ENCODE results near the gene ZNF79. TPM values are rescaled to one million over a fixed set of nuclear protein-coding genes. Genes with fewer than 3 reads are reported as not detected.
A peak's percentile ranks its signal among the peaks of the same experiment; 100 is the strongest.

Gene ZNF79
- total RNA-seq: 6.5 and 8.1 TPM in 2 replicates

DNA sequence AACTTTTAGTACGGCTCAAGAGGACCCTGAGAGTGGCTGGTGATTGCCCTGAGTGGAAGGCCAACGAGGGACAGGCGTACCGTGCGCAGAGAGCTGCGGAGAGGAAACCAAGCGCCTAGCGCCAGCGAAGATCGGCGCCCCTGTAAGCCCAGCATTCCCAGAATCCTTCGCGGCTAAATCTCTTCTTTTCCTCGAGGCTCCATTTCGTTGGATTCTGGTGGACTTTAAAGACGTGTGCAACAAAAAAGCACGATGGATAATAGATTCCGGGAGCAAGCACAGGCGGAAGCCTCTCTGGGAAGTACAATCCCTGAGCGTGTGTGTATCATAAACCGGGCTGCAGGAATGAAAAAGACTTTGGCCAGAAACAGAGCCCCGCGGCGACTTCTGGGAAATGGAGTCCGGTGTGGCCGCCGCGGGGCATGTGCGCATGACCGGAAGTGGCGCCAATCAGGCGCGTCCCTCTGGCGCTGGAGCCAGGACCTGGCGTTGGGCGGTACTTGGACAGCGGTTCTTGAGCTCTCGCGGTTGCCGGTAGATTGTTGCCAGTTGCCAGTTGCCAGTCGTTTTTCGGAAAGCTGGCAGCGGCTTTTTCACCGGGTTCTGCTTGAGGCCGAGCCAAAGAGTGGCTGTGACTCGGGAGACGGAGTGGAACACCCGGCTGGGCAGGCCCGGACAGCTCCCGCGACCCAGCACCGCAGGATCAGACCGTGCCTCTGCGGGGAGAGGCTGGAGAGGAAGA, at the start of gene ZNF79:
ZNF79 (plus strand) TSS at position 449 of the 742 bp plus-strand sequence. CDS start 406 bp downstream, outside the sequence.
- peak; percentile 88 to 96 for DNase-seq (ENCODE audit: low read depth in 2 of 2)

DNA sequence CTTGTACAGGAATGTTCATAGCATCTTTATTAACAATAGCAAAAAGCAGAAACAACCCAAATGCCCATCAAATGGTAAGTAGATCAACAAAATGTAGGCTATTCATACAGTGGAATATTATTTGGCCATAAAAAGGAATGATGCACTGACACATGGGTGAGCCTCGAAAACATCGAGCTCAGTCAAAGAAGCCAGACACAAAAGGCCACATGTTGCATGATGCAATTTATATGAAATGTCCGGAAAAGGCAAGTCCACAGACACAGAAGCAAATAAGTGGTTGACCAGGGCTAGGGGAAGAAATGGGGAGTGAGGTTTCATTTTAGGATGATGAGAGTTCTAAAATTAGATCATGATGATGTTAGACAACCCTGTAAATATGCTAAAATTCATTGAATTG, 43.7 kb upstream of the ZNF79 start:
- DNase-seq (ENCODE audit: low read depth in 2 of 2): no peak

DNA sequence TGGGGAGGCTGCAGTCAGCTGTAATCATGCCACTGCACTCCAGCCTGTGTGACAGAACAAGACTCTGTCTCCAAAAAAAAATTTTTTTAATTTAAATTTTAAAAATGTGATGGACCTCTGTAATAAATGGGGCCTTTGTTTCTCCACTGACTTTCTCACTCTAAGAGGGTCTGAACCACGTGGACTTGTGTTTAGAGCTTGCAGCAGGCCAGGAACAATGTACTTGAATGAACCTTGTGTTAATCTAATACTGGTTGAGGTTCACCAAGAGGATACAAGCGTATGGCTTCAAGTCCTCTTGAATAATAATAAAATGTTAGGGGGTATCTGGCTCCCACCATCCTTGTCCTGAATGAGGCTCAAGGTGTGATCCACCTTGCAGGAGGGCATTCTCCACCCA, 41.6 kb upstream of the ZNF79 start:
- no peak for DNase-seq (ENCODE audit: low read depth in 2 of 2)

DNA sequence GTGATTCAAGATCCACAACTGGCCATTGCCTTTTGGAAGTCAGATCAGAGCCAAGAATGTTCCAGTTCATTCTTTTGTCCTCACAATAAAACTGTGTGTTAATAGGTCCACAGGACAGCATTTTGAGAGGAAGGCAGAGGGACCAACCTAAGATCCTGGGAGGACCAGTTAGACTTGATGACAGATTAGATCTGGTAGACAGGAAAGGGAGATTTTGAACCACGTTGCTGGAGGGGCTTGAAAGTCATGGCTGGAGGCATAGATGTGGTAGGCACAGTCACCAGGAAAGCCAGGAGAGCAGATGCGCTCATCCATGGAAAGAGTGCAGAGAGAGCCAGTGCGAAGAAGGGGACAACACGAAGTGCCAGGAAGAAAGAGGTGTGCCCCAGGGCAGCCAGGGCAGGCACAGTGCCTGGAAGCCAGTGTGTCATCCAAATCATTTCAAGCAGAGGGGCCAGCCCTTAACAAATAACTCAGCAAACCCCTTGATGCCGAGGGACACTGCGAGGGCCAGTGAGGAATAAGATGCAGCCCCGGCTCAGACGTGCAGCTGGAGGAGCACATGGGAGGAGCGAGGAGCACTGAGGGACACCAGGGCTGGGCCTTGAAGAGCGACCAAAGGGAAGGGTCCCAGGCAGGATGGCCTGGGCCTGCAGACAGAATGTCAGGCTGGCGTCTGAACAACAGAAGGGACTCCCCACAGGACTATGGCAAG, 40.0 kb upstream of the ZNF79 start:
- DNase-seq (ENCODE audit: low read depth in 2 of 2): no peak

DNA sequence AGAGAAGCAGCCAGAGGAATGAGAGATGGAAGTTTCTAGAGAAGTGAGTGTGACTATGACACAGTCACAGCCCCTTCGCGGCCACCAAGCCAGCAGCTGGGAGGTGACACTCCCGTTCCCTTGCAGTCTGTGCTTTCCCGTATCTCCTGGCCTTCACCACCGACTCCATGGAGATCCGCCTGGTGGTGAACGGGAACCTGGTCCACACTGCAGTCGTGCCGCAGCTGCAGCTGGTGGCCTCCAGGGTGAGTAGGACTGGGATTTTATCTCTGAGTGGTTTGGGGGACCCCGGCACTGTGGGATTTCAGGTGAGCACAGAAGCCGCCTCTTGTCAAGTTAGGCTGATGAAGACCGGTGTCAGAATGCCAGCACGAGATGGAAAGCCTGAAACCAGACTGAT, 39.3 kb upstream of the ZNF79 start:
- no peak for DNase-seq (ENCODE audit: low read depth in 2 of 2)

DNA sequence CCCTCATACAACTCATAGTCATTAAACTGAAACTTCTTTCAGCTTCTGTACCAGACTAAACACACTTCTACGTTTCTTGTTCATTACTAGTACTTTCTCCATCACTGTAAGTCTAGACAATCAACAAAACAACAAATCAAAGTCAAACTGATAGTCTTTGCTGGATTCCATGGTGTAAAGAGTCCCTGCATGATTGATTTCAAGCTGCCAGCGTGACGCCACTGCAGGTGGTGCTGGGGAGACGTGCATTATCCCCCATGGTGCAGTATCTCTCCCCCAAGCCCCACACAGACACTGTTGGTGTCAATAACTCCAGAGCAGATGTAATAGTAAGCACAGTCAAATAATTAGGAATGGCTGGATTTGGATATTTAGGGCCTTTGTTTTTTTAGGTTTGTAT, 37.9 kb upstream of the ZNF79 start:
- DNase-seq (ENCODE audit: low read depth in 2 of 2): no peak

DNA sequence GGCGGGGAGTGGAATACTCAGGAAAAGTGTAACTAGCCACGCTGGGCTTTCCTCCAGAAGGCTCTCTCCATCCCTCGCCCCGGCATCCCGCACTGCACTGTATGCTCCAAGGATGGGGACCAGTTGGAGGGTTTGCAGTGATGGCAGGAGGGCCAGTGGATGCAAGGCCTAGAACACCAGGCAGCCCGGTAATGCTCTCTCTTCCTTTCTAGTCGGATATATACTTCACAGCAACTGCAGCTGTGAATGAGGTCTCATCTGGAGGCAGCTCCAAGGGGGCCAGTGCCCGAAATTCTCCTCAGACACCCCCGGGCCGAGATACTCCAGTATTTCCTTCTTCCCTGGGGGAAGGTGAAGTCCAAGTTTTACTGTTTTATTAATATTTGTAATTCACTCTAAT, 37.2 kb upstream of the ZNF79 start:
- no peak for DNase-seq (ENCODE audit: low read depth in 2 of 2)

DNA sequence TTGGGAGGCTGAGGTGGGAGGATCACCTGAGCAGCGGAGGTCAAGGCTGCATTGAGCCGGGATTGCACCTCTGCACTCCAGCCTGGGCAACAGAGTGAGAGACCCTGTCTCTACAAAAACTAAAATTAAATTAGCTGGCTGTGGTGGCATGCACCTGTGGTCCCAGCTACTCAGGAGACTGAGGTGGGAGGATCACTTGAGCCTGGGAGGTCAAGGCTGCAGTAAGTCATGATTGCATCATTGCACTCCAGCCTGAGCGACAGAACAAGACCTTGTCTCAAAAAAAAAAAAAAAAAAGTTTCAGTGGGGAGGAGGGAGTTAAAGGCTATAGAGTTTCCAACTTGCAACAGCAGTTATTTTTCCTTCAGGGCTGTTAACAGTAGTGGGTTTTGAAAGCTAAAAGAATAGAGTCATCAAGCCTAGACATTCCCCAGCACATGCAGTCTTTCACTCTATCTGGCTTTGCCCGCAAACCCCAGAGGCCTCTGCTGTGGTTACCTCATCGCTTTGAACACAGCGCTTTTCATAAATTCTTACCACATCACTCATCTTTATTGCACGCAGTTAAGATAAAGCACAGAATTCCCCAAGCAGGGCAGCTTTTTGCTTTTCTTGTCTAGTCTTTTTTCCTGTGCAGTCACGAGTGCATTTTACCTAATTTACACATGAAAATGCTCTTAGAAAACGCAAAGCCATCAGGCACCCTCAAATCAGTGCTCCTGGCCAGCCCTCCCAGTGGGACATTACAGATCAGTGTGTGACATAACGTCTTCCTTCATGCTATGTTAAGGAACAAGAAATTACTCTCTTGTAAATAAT, 35.9 kb upstream of the ZNF79 start:
- DNase-seq (ENCODE audit: low read depth in 2 of 2): no peak

DNA sequence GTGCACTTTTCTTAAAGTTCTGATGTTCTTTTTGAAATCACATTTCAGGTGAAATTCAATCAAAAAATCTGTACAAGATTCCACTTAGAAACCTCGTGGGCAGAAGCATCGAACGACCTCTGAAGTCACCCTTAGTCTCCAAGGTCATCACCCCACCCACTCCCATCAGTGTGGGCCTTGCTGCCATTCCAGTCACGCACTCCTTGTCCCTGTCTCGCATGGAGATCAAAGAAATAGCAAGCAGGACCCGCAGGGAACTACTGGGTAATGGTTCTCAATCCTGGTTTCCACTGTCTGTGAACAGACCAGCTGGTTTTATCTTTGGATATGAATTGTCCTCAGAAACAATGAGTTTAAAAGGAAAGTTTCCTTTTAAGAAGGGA, 35.3 kb upstream of the ZNF79 start:
- no peak for DNase-seq (ENCODE audit: low read depth in 2 of 2)

DNA sequence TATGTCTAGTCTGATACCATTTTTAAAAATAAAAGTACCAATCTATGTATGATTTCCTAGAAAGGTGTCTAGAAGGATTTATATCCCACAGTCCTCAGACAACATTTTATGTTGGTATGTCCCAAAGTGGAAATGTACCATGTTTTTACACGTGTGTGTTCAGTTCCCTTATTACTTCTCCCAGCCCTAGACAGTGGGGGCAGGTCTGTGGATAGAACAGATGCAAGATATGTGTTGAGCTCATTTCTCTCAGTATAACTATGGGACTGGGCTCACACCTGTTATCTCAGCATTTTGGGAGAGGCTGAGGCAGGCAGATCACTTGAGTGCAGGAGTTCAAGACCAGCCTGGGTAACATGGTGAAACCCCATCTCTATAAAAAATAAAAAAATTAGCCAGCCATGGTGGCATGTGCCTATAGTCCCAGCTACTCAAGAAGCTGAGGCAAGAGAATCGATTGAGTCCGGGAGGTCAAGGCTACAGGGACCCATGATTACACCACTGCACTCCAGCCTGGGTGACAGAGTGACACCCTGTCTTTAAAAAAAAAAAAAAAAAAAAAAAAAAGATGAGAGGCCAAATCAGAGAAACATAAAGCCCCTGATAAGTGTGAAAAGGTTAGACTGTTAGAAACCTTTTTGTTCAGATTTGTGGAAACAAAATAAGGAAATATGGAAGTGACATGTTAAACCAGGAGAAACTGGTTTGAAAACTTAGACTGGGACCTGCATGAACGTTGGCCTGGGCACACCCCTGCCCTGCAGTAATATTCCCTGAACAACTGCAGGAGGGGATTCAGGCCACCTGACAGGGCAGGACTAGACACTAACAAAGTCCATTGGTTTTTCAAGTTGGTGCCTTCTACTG, 34.6 kb upstream of the ZNF79 start:
- no peak for DNase-seq (ENCODE audit: low read depth in 2 of 2)

DNA sequence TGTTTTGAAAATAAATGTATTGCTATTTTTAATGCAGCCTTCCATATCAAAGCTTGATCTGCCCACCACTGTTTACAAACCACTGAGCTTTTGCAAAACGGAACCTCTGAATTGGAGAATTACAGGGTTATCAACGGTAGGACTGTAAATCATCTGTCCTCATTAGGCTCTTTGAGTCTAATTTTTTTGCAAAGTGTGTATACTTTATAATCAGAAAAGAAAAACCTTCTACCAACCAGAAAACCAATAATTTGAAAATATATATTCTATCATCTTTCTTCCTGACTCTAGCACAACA, 34.0 kb upstream of the ZNF79 start:
- no peak for DNase-seq (ENCODE audit: low read depth in 2 of 2)

DNA sequence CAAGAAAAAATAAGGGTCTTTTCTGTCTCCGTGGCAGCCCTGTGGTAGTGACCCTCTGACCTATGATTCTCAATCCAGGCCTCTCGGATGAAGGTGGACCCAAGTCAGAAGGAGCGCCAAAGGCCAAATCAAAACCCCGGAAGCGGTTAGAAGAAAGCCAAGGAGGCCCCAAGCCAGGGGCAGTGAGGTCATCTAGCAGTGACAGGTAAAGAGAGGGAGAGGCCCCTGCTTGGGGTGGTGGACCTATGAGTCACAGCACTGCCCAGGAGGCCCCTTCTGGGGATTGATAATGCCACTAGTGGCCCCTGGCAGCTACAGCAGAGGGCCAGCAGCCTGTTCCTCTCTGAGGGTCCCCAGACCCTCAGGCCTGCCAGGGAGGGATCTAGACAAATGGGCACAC, 33.6 kb upstream of the ZNF79 start:
- DNase-seq (ENCODE audit: low read depth in 2 of 2): no peak

DNA sequence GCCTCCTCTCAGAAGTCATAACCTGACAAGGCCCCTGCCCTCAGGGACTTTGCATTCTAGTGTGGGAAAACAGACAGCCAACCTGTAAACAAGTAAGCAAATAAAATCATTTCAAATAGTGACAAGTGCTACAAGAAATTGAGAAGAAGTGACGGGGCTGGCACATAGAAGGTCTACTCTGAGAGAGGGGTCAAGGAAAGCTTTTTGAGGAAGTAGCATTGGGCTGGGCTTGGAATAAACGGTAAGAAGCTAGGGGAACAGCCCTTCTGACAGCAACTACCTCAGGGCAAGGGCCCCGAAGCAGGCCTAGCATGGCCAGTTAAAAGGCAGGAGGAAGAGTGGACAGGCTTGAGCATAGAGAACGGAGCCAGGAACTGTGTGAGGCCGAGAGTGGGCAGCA, 32.0 kb upstream of the ZNF79 start:
- DNase-seq (ENCODE audit: low read depth in 2 of 2): no peak

DNA sequence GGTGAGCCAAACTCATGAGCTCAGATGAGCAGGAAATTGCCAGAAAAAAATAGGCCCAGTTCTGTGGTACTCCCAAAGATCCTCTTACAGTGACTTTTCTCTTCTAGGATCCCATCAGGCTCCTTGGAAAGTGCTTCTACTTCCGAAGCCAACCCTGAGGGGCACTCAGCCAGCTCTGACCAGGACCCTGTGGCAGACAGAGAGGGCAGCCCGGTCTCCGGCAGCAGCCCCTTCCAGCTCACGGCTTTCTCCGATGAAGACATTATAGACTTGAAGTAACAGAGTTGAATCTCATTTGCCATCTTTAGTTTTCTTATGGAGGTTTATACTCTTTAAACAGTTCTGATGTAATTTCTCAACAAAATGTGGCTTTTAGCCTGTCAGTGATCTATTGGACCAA, 31.2 kb upstream of the ZNF79 start:
- no peak for DNase-seq (ENCODE audit: low read depth in 2 of 2)

DNA sequence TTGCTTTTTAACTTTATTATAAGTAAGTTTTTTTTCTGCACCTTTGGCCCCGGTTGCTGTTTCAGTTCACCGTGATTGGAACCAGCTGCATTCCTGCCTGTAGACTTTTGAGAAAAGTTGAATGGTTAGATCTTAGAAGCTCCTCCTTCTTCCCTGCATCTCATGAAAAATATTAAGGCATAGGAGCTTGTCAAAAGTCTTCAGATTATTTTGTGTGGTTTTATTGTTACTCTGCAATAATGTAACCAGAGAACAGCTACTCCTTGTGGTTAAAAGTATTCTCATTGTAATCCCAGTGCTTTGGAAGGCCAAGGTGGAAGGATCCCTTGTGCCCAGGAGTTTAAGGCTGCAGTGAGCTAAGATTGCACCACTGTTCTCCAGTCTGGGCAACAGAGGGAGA, 30.5 kb upstream of the ZNF79 start:
- DNase-seq (ENCODE audit: low read depth in 2 of 2): no peak

DNA sequence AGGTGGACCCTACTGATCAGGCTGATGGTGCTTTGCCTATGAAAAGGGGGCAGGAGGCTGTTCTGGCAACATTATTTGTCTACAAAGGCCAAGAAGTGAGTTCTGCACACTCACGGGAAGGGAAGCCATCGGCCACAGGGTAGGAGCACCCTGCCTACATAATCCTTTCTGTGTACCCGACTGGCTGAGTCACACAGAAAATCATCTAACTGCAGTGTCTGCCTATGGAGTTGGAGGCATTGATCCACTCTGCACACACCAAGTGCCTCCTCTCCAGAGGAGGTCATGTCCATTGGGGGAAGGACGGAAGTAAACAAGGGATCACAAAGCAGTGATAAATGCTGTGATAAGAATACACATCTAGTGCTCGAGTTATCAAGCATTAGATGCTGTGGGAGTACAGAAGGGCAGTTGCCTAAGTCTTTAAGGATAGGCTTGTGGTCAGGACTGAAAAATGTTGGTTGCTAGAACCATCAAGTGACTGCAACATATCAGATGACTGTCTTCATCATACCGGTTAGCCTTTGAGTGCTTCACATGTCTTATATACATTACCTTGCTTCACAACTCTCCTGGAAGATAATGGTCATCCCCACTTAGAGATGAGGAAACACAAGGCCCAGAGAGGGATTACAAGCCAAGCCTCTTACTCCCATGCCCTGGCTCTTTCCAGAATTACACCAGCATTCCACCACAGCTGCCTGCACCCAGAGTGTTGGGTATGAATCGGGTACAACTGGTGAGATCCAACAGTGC, 28.5 kb upstream of the ZNF79 start:
- DNase-seq (ENCODE audit: low read depth in 2 of 2): no peak

DNA sequence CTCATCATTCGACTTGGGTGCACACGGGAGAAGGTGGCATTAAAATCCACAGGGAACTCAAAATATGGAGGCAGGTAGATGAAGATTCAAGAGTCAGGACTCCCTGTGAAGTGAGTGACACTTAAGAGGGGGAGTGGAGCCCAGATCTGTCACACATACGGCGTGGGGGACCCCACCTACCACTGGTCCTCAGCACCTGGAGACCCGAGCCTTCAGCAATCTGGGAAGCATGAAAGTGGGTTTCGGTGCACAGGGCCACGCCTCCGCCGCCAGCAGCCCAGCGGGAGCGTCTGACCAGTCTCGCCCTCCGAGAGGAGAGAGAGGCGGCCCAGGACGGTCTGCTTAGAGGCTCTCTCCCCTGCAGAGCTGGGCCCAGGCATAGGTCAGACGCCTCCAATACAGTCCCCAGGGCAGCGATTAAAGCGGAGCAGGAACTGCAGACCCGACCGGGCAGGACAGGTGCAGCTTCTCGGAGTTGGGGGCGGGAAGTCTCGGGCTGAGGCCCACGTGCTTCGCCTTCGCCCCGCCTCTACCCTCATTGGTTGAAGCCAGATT, 27.9 kb upstream of the ZNF79 start:
- DNase-seq (ENCODE audit: low read depth in 2 of 2): no peak

DNA sequence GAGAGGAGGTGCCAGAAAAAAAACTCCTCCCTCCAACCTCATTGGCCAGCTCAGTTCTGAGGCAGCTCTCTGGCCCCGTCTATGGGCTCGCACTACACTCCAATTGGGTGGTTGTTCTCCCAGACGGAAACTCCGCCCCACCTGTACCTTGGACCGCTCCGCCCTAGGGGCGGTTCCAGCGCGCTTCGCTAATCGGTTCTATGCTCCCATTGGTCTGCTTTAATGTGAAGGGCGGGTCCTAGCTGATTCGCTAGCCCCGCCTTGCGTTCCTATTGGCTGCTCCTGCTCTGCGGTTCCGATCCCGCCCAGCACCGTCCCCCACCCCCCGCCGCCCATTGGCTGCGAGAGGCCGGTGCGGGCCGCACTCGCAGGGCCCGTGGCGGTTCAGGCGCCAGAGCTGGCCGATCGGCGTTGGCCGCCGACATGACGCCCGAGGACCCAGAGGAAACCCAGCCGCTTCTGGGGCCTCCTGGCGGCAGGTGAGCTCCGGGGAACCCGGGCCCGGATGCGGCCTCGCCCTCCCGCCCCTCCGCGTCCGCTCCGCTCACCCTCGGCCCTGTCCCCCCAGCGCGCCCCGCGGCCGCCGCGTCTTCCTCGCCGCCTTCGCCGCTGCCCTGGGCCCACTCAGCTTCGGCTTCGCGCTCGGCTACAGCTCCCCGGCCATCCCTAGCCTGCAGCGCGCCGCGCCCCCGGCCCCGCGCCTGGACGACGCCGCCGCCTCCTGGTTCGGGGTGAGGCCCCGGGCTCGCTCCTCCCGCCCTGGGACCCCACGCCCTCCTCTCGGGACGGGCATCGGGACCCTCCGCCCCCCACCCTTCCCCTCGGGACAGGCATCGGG, 27.2 kb upstream of the ZNF79 start, which contains the start of gene SLC2A8:
SLC2A8 (plus strand) TSS at position 362 of the 838 bp plus-strand sequence; CDS start at position 424, 62 bp downstream.
- DNase-seq (ENCODE audit: low read depth in 2 of 2): peak; percentile 99 to 100

DNA sequence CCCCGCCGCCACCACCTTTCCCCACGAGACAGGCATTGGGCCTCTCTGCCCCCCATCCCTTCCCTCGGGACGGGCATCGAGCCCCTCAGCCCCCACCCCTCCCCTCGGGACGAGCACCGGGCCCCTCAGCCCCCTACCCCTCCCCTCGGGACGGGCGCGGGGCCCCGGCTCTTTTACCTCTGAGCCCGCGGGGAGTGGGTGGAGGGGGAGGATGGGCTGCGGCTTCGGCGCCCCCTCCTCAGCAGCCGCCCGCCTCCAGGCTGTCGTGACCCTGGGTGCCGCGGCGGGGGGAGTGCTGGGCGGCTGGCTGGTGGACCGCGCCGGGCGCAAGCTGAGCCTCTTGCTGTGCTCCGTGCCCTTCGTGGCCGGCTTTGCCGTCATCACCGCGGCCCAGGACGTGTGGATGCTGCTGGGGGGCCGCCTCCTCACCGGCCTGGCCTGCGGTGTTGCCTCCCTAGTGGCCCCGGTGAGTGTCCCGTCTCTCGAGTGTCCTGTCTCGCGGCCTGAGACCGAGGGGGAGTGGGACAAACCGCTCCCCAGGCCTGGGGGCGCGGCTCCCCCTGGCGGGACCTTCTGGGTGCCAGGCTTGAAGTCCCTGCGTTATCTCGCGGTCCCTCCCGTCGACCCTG, 26.4 kb upstream of the ZNF79 start:
- DNase-seq (ENCODE audit: low read depth in 2 of 2): peak in 1 of 2 donors; percentile 66

Data from dermis microvascular lymphatic vessel endothelial cell (primary cell).